Gastroesophageal sphincter (tissue), 3 donors: Measurements from ENCODE around the gene ECI1.

Experiments used
- CTCF ChIP-seq, 4 experiments: fragments of 200-600 bp in 2 of 4; fragments of 450-650 bp in 2 of 4; sonication (generic) in 1 of 4; IDR thresholded peaks; one replicate each; pipeline ENCODE4 v1.5.1; 2017 to 2019; ENCODE audit warnings: antibody characterized with exemption in 4 of 4, mild to moderate bottlenecking in 2 of 4, moderate library complexity in 2 of 4
- EP300 ChIP-seq: sonication (generic); formaldehyde crosslinking; IDR thresholded peaks from one replicate; pipeline ENCODE4 v1.6.1; 2017; ENCODE audit warnings: antibody characterized with exemption, mild to moderate bottlenecking
- POLR2A ChIP-seq, 2 donors: fragments of 450-650 bp; IDR thresholded peaks; one replicate each; pipeline ENCODE4 v1.6.1; 2017; ENCODE audit warnings: antibody characterized with exemption in 2 of 2, mild to moderate bottlenecking in 2 of 2, moderate library complexity in 1 of 2
- POLR2AphosphoS5 ChIP-seq: sonication (generic); formaldehyde crosslinking; IDR thresholded peaks from one replicate; pipeline ENCODE4 v1.6.1; 2017; ENCODE audit warnings: antibody characterized with exemption

- peak; percentile 89 for TF ChIP-seq POLR2A (IDR thresholded peaks at IDR 0.05)
- peak in 1 of 4 experiments; percentile 41 for TF ChIP-seq CTCF (IDR thresholded peaks at IDR 0.05)
- peak; percentile 92 for TF ChIP-seq POLR2AphosphoS5
- TF ChIP-seq EP300: no peak
Observed at GRCh38 chr16:2205104-2205966, 46.1 kb downstream of the ECI1 start, which contains the start of gene MLST8.
